SU-DHL-6 (cell line): ENCODE measurements around the gene ATXN7L1.

Experiments
- H2AFZ ChIP-seq: fragments of 200-600 bp; sonication (generic); 2 replicates; pipeline ENCODE4 v1.6.1; 2014; ENCODE audit warnings: low read depth, mild to moderate bottlenecking, moderate library complexity, mixed read lengths, antibody characterized with exemption, low read length; ENCODE audit not compliant: severe bottlenecking
- H3F3A ChIP-seq: fragments of 200-600 bp; shearing (Covaris generic); 2 replicates; pipeline ENCODE4 v1.6.0; 2016; ENCODE audit warnings: antibody characterized with exemption, mild to moderate bottlenecking; ENCODE audit not compliant: insufficient read depth
- H3K27ac ChIP-seq: fragments of 200-600 bp; sonication (generic); 2 replicates; pipeline ENCODE4 v1.5.1; 2016; ENCODE audit warnings: low read depth, mild to moderate bottlenecking, low read length, moderate library complexity, mixed read lengths
- H3K27me3 ChIP-seq: fragments of 200-600 bp; sonication (generic), shearing (Covaris generic); 2 replicates; pipeline ENCODE4 v1.6.0; 2014; ENCODE audit warnings: mild to moderate bottlenecking, low read length
- H3K36me3 ChIP-seq: fragments of 200-600 bp; sonication (generic); 2 replicates; pipeline ENCODE4 v1.6.1; 2014; ENCODE audit warnings: mild to moderate bottlenecking, low read length, mixed read lengths
- H3K4me2 ChIP-seq: fragments of 300-600, 200-600 bp; shearing (Covaris generic), sonication (generic); 2 replicates; pipeline ENCODE4 v1.6.0; 2014; ENCODE audit warnings: low read length, low read depth, mild to moderate bottlenecking; ENCODE audit not compliant: poor library complexity, severe bottlenecking
- H3K4me3 ChIP-seq: fragments of 200-600 bp; sonication (generic); 2 replicates; pipeline ENCODE4 v1.5.1; 2014; ENCODE audit warnings: antibody characterized with exemption, low read length, mild to moderate bottlenecking, mixed read lengths; ENCODE audit not compliant: insufficient read depth, poor library complexity, severe bottlenecking
- H3K79me2 ChIP-seq: fragments of 200-600 bp; sonication (generic); 2 replicates; pipeline ENCODE4 v1.6.1; 2014; ENCODE audit warnings: mild to moderate bottlenecking, low read length, moderate library complexity; ENCODE audit not compliant: insufficient read depth
- H3K9ac ChIP-seq: fragments of 200-600 bp; sonication (generic); 2 replicates; pipeline ENCODE4 v1.7.0; 2014; ENCODE audit warnings: mild to moderate bottlenecking, low read length
- H3K9me2 ChIP-seq: fragments of 200-600 bp; sonication (generic); replicated peaks from 2 replicates; pipeline ENCODE4 v1.6.1; 2014; ENCODE audit warnings: low read length; ENCODE audit not compliant: insufficient read depth
- H3K9me3 ChIP-seq: fragments of 200-600 bp; sonication (generic); 2 replicates; pipeline ENCODE4 v1.6.1; 2014; ENCODE audit warnings: low read length, mixed read lengths; ENCODE audit not compliant: insufficient read depth
- H4K20me1 ChIP-seq: fragments of 200-600 bp; sonication (generic); 2 replicates; pipeline ENCODE4 v1.6.1; 2014; ENCODE audit warnings: low read depth, mild to moderate bottlenecking, antibody characterized with exemption, low read length, moderate library complexity, mixed read lengths
- EZH2phosphoT487 ChIP-seq: fragments of 200-600 bp; sonication (generic), shearing (Covaris generic); conservative IDR thresholded peaks from 2 replicates; pipeline ENCODE4 v1.6.1; 2018; ENCODE audit warnings: mild to moderate bottlenecking, antibody characterized with exemption, low read length, moderate library complexity, mixed read lengths
- TF ChIP-seq, protein P1 (sequence below): fragments of 200-600 bp; sonication (generic); IDR thresholded peaks from one replicate; pipeline ENCODE4 v1.5.1; 2017; ENCODE audit warnings: antibody characterized with exemption, mild to moderate bottlenecking, low read length, moderate library complexity; ENCODE audit not compliant: insufficient read depth, poor library complexity, severe bottlenecking

The ATXN7L1 gene

GRCh38 chr7:105831824-105832535 lies 44.4 kb downstream of the ATXN7L1 start:
- no peak overlapping the region for H2AFZ ChIP-seq
- H3K4me2 ChIP-seq: no peak overlapping the region
- no peaks in the 10 kb centered on the region for H4K20me1 ChIP-seq
- H3K9ac ChIP-seq: no peak overlapping the region
- H3K27ac ChIP-seq: no peak overlapping the region
- no peaks in the 10 kb centered on the region for H3K9me3 ChIP-seq
- H3K36me3 ChIP-seq: no peaks in the 10 kb centered on the region
- TF ChIP-seq, protein P1, sequence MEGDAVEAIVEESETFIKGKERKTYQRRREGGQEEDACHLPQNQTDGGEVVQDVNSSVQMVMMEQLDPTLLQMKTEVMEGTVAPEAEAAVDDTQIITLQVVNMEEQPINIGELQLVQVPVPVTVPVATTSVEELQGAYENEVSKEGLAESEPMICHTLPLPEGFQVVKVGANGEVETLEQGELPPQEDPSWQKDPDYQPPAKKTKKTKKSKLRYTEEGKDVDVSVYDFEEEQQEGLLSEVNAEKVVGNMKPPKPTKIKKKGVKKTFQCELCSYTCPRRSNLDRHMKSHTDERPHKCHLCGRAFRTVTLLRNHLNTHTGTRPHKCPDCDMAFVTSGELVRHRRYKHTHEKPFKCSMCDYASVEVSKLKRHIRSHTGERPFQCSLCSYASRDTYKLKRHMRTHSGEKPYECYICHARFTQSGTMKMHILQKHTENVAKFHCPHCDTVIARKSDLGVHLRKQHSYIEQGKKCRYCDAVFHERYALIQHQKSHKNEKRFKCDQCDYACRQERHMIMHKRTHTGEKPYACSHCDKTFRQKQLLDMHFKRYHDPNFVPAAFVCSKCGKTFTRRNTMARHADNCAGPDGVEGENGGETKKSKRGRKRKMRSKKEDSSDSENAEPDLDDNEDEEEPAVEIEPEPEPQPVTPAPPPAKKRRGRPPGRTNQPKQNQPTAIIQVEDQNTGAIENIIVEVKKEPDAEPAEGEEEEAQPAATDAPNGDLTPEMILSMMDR: no peak
- TF ChIP-seq EZH2phosphoT487: no peak
- H3K79me2 ChIP-seq: no peaks in the 10 kb centered on the region
- no peaks in the 10 kb centered on the region for H3K27me3 ChIP-seq
- no peaks in the 10 kb centered on the region for H3K9me2 ChIP-seq
- no peak overlapping the region for H3K4me3 ChIP-seq
- no peaks in the 10 kb centered on the region for H3F3A ChIP-seq

- Histone ChIP-seq H3K4me2 (no peak overlapping the region), H3K27me3 (no peaks in the 10 kb centered on the region), H3K9me3 (no peaks in the 10 kb centered on the region), H3F3A (no peaks in the 10 kb centered on the region), H3K36me3 (no peaks in the 10 kb centered on the region), H3K27ac (no peak overlapping the region), H3K9ac (no peak overlapping the region), H3K79me2 (no peaks in the 10 kb centered on the region), H4K20me1 (no peaks in the 10 kb centered on the region), H2AFZ (no peak overlapping the region), H3K4me3 (no peak overlapping the region), H3K9me2 (no peaks in the 10 kb centered on the region)
- no peak for TF ChIP-seq EZH2phosphoT487
- TF ChIP-seq, protein P1: no peak
These were observed 45.1 kb downstream of the ATXN7L1 start for GRCh38 chr7:105831302-105831620.

- Histone ChIP-seq H3K9me3 (no peaks in the 10 kb centered on the region), H3K4me3 (no peak overlapping the region), H4K20me1 (no peaks in the 10 kb centered on the region), H3K4me2 (no peak overlapping the region), H2AFZ (no peak overlapping the region), H3K9ac (no peak overlapping the region), H3K79me2 (no peaks in the 10 kb centered on the region), H3K36me3 (no peaks in the 10 kb centered on the region), H3K9me2 (no peaks in the 10 kb centered on the region), H3K27ac (no peak overlapping the region), H3K27me3 (no peaks in the 10 kb centered on the region), H3F3A (no peaks in the 10 kb centered on the region)
- TF ChIP-seq, protein P1: no peak
- no peak for TF ChIP-seq EZH2phosphoT487
These were observed 45.7 kb downstream of the ATXN7L1 start for GRCh38 chr7:105830405-105831301.
